GM12873 (cell line): ENCODE measurements around the gene PTDSS2.

Experiments
- TF ChIP-seq, protein P1 (sequence below): IDR thresholded peaks from 2 replicates; pipeline ENCODE4 v1.5.1; 2012; ENCODE audit warnings: low read depth, mild to moderate bottlenecking, moderate library complexity, low read length, control low read depth; ENCODE audit not compliant: insufficient read depth; ENCODE audit errors: missing control alignments

Gene PTDSS2

DNA sequence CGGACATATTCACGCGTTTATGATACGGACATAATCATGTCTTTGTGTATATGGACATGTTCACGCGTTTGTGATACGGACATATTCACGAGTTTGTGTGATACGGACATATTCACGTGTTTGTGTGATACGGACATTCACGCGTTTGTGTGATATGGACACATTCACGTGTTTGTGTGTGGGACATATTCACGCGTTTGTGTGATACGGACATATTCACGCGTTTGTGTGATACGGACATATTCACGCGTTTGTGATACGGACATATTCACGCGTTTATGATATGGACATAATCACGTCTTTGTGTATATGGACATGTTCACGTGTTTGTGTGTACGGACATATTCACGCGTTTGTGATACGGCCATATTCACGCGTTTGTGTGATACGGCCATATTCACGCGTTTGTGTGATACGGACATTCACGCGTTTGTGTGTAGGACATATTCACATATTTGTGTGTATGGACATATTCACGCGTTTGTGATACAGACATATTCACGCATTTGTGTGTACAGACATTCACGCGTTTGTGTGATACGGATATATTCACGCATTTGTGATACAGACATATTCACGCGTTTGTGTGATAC lies 24.9 kb downstream of the PTDSS2 start:
- TF ChIP-seq, protein P1, sequence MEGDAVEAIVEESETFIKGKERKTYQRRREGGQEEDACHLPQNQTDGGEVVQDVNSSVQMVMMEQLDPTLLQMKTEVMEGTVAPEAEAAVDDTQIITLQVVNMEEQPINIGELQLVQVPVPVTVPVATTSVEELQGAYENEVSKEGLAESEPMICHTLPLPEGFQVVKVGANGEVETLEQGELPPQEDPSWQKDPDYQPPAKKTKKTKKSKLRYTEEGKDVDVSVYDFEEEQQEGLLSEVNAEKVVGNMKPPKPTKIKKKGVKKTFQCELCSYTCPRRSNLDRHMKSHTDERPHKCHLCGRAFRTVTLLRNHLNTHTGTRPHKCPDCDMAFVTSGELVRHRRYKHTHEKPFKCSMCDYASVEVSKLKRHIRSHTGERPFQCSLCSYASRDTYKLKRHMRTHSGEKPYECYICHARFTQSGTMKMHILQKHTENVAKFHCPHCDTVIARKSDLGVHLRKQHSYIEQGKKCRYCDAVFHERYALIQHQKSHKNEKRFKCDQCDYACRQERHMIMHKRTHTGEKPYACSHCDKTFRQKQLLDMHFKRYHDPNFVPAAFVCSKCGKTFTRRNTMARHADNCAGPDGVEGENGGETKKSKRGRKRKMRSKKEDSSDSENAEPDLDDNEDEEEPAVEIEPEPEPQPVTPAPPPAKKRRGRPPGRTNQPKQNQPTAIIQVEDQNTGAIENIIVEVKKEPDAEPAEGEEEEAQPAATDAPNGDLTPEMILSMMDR: no peak

DNA sequence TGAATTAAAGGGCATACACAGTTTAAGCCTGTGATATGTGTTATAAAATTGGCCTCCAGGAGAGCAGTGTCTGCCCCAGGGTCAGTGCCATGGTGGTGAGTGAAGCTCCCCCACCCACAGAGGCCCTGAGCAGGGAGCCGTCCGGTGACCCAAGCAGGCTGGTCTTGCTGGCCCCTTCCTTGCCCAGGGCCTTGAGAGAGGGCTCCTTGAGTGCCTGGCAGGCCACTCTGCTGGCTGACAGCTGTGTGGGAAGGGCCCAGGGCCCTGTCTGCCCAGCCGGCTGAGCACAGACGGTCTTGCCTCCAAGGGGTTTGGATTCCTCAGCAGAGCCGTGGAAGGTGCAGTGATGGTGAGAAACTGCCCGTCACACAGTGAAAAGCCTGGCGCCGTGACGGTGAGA lies 25.9 kb downstream of the PTDSS2 start:
- TF ChIP-seq, protein P1: no peak

DNA sequence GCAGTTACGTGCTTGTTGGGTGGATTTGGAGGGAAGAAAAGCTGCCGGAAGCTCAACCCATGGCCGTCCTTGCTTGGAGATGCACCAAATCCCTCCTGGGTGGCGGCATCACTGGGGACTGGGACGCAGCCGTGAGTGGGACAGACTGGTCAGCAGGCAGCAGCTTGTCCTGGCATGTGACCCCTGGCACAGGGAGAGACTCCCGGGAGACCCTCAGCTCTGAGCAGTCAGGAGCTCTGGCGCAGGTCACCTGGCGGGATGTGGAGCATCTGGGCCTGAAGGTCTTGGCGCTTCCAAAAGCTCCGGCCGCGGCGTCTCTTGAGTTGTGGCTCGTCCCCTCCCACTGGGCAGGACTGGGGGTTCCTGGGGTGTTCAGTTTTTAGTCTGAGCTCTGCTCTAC lies 26.3 kb downstream of the PTDSS2 start:
- TF ChIP-seq, protein P1: no peak

DNA sequence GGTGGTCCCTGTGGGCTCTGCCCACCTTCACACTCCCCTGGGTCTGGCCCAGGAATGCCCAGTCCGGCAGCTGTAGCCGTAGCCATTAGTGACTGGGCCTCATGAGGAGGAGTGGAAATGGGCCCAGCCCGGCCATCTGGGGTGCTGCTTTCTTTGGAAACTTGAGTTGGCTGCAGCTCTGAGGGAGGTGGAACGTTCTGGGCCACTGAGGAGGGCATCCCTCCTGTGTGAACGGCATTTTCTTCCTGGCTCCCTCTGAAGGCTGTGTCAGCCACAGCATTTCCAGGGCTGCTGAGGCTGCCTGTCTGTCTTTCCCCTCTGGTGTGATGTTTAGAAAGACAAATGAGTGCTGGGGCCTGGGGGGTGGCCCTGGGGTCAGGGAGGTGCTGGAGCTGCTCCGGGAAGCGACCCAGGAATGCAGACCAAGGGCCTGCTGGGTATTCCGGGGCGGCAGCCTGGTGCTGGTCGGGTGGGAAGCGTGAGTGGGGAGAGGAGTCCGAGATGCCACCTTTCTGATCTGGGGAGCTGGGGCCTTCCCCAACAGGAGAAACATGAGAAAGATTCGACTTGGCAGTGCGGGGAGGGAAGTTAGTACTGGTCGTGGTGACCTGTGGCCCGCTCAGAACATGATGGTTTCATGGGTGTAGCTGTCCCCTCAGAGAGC lies 27.1 kb downstream of the PTDSS2 start:
- TF ChIP-seq, protein P1: no peak

DNA sequence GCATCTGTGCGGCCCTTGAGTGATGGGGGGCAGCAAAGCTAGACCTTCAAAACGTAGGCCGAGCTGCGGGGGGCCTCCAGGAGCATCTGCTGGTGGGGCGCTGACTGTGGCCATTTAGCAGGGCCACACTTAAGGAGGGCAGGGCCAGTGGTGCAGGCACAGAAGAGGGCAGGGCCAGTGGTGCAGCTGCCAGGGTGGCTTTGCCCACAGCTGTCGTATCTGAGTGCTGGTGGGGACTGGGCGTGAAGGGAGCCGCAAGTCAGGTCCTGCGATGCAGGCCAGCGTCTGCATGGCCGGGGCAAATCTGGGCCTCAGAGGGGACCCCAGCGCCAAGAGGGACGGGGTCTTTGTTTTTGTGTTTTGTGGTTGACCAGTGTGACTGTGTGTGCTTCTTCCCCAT lies 29.2 kb downstream of the PTDSS2 start:
- TF ChIP-seq, protein P1: no peak

DNA sequence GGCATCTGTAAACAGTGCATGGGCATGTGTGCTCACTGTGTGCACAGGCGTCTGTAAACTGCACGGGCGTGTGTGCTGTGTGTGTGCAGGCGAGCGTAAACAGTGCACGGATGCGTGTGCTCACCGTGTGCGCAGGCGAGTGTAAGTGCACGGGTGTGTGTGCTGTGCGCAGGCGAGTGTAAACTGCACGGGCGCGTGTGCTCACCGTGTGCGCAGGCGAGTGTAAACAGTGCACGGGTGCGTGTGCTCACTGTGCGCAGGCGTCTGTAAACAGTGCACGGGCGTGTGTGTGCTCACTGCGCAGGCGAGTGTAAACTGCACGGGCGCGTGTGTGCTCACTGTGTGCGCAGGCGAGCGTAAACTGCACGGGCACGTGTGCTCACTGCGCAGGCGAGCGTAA lies 34.5 kb downstream of the PTDSS2 start:
- TF ChIP-seq, protein P1: no peak

DNA sequence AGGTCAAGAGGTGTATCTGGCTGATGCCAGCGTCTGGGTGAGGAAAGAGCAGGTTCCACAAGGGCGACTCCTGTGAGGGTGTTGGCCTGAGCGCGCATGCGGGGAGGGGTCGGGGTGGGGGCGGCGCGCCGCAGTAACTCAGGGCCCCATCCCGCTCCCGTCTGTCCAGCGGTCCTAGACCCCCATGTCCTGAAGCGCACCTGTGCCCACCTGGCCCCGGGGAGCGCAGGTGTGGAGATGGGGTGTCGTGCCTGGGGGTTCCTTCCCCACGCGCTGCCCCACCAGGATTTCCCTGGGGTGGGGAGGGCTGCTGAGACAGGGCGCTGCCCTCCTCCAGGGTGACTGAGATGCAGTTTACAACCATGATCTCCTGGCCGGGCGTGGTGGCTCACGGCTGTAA lies 36.1 kb downstream of the PTDSS2 start:
- TF ChIP-seq, protein P1: no peak
